Body of pancreas (tissue), 4 donors: ENCODE data around the gene TMEM182. TPM values are rescaled to one million over a fixed set of nuclear protein-coding genes. Genes with fewer than 3 reads are reported as not detected.
A peak's percentile ranks its signal among the peaks of the same experiment; 100 is the strongest.

ENCODE experiments used
- ATAC-seq: fragments of 150-250 bp; one replicate; pipeline ENCODE4 v1.9.1; 2016
- DNase-seq, 4 donors: peaks; one replicate each; pipeline ENCODE4 v3.0.0-alpha.2; 2019
- H3K27ac ChIP-seq, 4 donors: fragments of 200-600 bp; sonication (generic); 1 replicate in 3 of 4; 2 replicates in 1 of 4; pipeline versions ENCODE4 v1.5.1 to v1.6.1; 2016 to 2019; ENCODE audit warnings: mild to moderate bottlenecking in 1 of 4, mixed read lengths in 1 of 4, moderate library complexity in 1 of 4
- H3K27me3 ChIP-seq, 2 donors: fragments of 200-600 bp; sonication (generic); one replicate each; pipeline ENCODE4 v1.6.0; 2016; ENCODE audit warnings: mild to moderate bottlenecking in 1 of 2
- H3K36me3 ChIP-seq, 2 donors: fragments of 200-600 bp; sonication (generic); replicated peaks in 1 of 2; 2 replicates each; pipeline ENCODE4 v1.5.1; 2016; ENCODE audit warnings: low read depth in 2 of 2; ENCODE audit not compliant: insufficient read depth in 1 of 2
- H3K4me1 ChIP-seq: fragments of 200-600 bp; sonication (generic); one replicate; pipeline ENCODE4 v1.6.0; 2016
- H3K4me3 ChIP-seq, 2 donors: fragments of 200-600 bp; sonication (generic); 1 replicate in 1 of 2; 2 replicates in 1 of 2; pipeline ENCODE4 v1.5.1; 2016 to 2019
- H3K9me3 ChIP-seq, 3 donors: fragments of 200-600 bp; sonication (generic); 1 replicate in 2 of 3; 2 replicates in 1 of 3; pipeline ENCODE4 v1.5.1; 2016
- POLR2A ChIP-seq, 3 donors: fragments of 450-650 bp; IDR thresholded peaks; one replicate each; pipeline ENCODE4 v1.6.1; 2016; ENCODE audit warnings: antibody characterized with exemption in 3 of 3, mild to moderate bottlenecking in 2 of 3
- WGBS, 2 donors: methylation state at CpG; one replicate each; pipeline ENCODE4 v1.1.5; 2017; 5-methylcytosine and 5-hydroxymethylcytosine counted together
- intact Hi-C: fragments of 100-400 bp; cut with DNase I; formaldehyde crosslinking; loops from one replicate; pipeline ENCODE4 v1.15.1; 2023
- total RNA-seq, 2 donors: library from RNA; depleted of rRNA; stranded (reverse); fragments of >200 nt; gene quantifications; one replicate each; pipeline ENCODE4 v1.1.0, GENCODE V29; 2016
- TF ChIP-seq, protein P1 (sequence below), 7 experiments: fragments of 450-650 bp in 4 of 7; fragments of 200-600 bp in 3 of 7; sonication (generic) in 3 of 7; IDR thresholded peaks; one replicate each; pipeline ENCODE4 v1.5.1; 2016 to 2019; ENCODE audit warnings: antibody characterized with exemption in 7 of 7

Gene TMEM182
- total RNA-seq, 2 donors from 2014 or later, result 0.33 to 1.8 TPM

DNA sequence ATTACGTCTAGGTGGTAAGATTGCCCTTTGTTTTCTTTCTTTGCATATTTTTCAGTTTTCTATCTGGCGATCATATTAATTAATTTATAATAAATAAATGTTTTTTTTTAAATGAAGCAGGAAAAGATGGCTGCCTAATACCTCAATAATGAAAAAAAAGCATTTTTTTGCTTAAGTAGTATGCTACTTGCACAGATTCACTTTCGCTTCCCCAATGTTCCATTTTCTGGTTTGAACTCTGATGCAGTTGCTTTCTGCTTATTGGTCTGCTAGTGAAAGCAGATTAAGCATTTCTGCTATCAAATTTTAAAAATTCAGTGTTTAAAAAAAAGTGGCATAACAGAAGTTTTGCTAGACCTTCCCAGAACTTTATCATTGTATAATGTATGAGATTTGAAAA, 11.9 kb upstream of the TMEM182 start:
- no peak overlapping the region for H3K4me3 ChIP-seq
- ATAC-seq (no peak), DNase-seq (no peak)
- intact Hi-C loops, result no loop called here
- no peaks in the 10 kb centered on the region for H3K36me3 ChIP-seq
- H3K27ac ChIP-seq, result no peak overlapping the region
- no peaks in the 10 kb centered on the region for H3K9me3 ChIP-seq
- H3K27me3 ChIP-seq, result no peaks in the 10 kb centered on the region
- TF ChIP-seq, protein P1, sequence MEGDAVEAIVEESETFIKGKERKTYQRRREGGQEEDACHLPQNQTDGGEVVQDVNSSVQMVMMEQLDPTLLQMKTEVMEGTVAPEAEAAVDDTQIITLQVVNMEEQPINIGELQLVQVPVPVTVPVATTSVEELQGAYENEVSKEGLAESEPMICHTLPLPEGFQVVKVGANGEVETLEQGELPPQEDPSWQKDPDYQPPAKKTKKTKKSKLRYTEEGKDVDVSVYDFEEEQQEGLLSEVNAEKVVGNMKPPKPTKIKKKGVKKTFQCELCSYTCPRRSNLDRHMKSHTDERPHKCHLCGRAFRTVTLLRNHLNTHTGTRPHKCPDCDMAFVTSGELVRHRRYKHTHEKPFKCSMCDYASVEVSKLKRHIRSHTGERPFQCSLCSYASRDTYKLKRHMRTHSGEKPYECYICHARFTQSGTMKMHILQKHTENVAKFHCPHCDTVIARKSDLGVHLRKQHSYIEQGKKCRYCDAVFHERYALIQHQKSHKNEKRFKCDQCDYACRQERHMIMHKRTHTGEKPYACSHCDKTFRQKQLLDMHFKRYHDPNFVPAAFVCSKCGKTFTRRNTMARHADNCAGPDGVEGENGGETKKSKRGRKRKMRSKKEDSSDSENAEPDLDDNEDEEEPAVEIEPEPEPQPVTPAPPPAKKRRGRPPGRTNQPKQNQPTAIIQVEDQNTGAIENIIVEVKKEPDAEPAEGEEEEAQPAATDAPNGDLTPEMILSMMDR (IDR thresholded peaks at IDR 0.05), result no peak
- no peak for TF ChIP-seq POLR2A (IDR thresholded peaks at IDR 0.05)
- 83% methylated on average over 3 of the region's 3 CpGs for WGBS, 2 donors
- no peaks in the 10 kb centered on the region for H3K4me1 ChIP-seq

DNA sequence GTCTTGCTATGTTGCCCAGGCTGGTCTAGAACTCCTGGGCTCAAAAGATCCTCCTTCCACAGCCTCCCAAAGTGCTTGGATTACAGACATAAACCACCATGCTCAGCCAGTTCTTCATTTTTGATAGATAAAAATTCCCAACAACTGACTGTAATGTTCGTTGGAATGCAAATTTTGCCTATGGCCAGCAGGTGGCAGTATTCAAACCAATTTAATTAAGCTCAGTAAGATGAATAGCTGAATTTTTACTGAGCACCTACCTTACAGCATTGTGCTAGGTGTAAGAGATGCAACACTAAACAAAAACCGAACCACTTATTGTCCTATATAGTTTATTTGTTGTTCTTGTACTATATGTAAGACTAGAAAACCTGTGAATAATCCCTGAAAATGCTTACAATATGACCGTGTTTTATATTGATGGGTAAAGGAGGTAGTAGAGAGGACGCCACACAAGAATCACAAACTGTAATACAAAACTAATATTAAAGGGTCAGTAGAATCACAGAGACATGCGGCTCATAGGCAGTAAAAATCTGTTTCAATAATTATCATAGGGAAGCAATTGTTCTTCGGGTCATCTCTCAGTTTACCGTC, 8.2 kb upstream of the TMEM182 start:
- WGBS, 2 donors, result 55 to 61% methylated on average over 7 of the region's 7 CpGs
- intact Hi-C loops, result no loop called here
- Histone ChIP-seq H3K27ac (no peak overlapping the region), H3K4me1 (no peaks in the 10 kb centered on the region), H3K36me3 (no peaks in the 10 kb centered on the region), H3K9me3 (no peaks in the 10 kb centered on the region), H3K27me3 (no peaks in the 10 kb centered on the region), H3K4me3 (no peak overlapping the region)
- no peak for TF ChIP-seq POLR2A (IDR thresholded peaks at IDR 0.05)
- TF ChIP-seq, protein P1 (IDR thresholded peaks at IDR 0.05), result peak; percentile 33 to 75 (median 65)
- DNase-seq (peak; percentile 20 to 37 (median 32)), ATAC-seq (no peak)

DNA sequence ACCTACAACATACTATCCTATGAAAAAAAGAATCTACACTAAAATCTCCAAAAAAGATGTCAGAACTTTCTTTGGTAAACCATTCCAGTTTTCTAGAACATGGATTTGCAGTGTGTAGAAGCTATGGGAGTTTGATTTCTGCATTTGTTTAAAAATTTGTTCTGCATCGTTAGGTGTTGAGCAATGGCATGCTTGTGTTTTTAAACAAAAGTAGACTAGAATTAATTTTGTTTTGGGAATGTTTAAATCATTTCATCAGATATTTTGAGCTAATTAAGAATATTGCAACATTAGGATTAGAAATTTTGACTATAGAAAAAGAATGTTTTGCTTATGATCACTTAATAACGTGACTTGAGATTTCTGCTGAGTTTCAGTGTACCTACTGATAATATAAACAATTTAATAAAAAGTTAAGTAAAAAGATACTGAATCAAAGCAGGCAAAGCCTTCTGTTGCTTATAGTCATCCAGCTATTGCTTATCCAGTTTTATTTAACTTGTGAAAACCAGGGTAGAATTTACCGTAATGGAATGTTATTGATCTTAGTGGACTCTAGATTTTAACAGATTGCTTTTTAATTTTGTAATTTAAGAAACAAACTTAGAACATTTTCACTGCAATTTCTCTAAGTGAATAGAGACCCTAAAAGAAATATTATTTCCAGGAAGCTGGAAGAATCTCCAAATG, 7.2 kb upstream of the TMEM182 start:
- H3K36me3 ChIP-seq, result no peaks in the 10 kb centered on the region
- H3K4me3 ChIP-seq, result no peak overlapping the region
- TF ChIP-seq, protein P1 (IDR thresholded peaks at IDR 0.05), result no peak
- no peak for TF ChIP-seq POLR2A (IDR thresholded peaks at IDR 0.05)
- no peaks in the 10 kb centered on the region for H3K4me1 ChIP-seq
- intact Hi-C loops, result no loop called here
- H3K27ac ChIP-seq, result no peak overlapping the region
- 64 to 73% methylated on average over 3 of the region's 3 CpGs for WGBS, 2 donors
- H3K9me3 ChIP-seq, result no peaks in the 10 kb centered on the region
- DNase-seq (no peak), ATAC-seq (no peak)
- no peaks in the 10 kb centered on the region for H3K27me3 ChIP-seq

DNA sequence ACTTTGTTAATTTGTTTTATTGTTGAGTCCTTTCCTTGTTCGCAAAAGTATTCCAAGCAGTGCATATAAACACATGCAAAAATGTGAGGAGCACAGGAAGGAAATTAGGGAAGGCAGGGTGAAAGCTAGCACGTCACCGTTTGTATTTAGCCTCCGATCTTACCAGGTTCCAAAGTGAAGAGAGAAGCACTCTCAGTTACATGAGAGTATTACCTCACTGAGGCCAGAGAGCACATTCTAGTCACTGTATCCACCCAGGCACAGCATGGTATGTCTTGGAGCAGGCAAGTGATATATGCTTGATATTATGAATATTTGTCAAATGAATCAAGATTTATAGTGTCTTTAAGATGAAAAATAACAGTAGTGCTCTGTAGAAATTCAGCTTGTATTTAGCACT, 6.5 kb upstream of the TMEM182 start:
- Histone ChIP-seq H3K27me3 (no peaks in the 10 kb centered on the region), H3K4me3 (no peak overlapping the region)

More for the DNA sequence above, 6.5 kb upstream of the TMEM182 start:
- Histone ChIP-seq H3K4me1 (no peaks in the 10 kb centered on the region), H3K36me3 (no peaks in the 10 kb centered on the region), H3K27ac (no peak overlapping the region), H3K9me3 (no peaks in the 10 kb centered on the region)
- 79% methylated on average over 4 of the region's 4 CpGs for WGBS, 2 donors
- intact Hi-C loops, result no loop called here
- DNase-seq, result no peak
- TF ChIP-seq, protein P1 (IDR thresholded peaks at IDR 0.05), result no peak
- TF ChIP-seq POLR2A (IDR thresholded peaks at IDR 0.05), result no peak
- ATAC-seq, result no peak
